A673 (cell line): Measurements from ENCODE around the gene DCLRE1B. TPM values are rescaled to one million over a fixed set of nuclear protein-coding genes. Genes with fewer than 3 reads are reported as not detected.
A peak's percentile ranks its signal among the peaks of the same experiment; 100 is the strongest.

Experiments
- BruUV-seq: library from RNA; stranded (reverse); fragments of 400-500 nt; replicated peaks from 2 replicates; lab custom pipeline; 2021; lab: Mats Ljungman, UMichigan
- CTCF ChIA-PET: fragments of 300-600 bp; sonication (Branson Sonifier 250); formaldehyde crosslinking; loops from one replicate; lab custom pipeline; 2022; ENCODE audit warnings: antibody characterized with exemption; lab: Charles Lee
- POLR2A ChIA-PET: fragments of 300-600 bp; sonication (Branson Sonifier 250); formaldehyde crosslinking; loops from one replicate; lab custom pipeline; 2022; ENCODE audit warnings: antibody characterized with exemption; ENCODE audit not compliant: low non-redundant PET; lab: Charles Lee
- DNase-seq: peaks from one replicate; pipeline ENCODE4 v3.0.0-alpha.2; 2015; ENCODE audit warnings: low spot score
- H3K27ac ChIP-seq: fragments of 200-600 bp; sonication (generic); 2 replicates; pipeline ENCODE4 v1.5.1; 2016; ENCODE audit warnings: mixed run types, low read depth, mild to moderate bottlenecking, mixed read lengths, antibody characterized with exemption, low read length; ENCODE audit not compliant: poor library complexity, severe bottlenecking
- H3K27me3 ChIP-seq: fragments of 200-600 bp; sonication (generic); replicated peaks from 2 replicates; pipeline ENCODE4 v1.6.1; 2017; ENCODE audit warnings: mixed run types, low read depth, mild to moderate bottlenecking, mixed read lengths, antibody characterized with exemption, low read length; ENCODE audit not compliant: insufficient read depth, poor library complexity
- H3K36me3 ChIP-seq: fragments of 200-600 bp; sonication (generic); 2 replicates; pipeline ENCODE4 v1.6.1; 2016; ENCODE audit warnings: mixed run types, mild to moderate bottlenecking, mixed read lengths, antibody characterized with exemption, low read length; ENCODE audit not compliant: insufficient read depth, poor library complexity, severe bottlenecking
- H3K4me1 ChIP-seq: fragments of 200-600 bp; sonication (generic); 2 replicates; pipeline ENCODE4 v1.6.1; 2017; ENCODE audit warnings: mixed run types, mild to moderate bottlenecking, mixed read lengths, antibody characterized with exemption, low read length; ENCODE audit not compliant: insufficient read depth, poor library complexity, severe bottlenecking
- H3K4me3 ChIP-seq: fragments of 200-600 bp; sonication (generic); 2 replicates; pipeline ENCODE4 v1.5.1; 2016; ENCODE audit warnings: low read depth, mixed run types, mild to moderate bottlenecking, mixed read lengths, low read length; ENCODE audit not compliant: poor library complexity, severe bottlenecking
- H3K9me3 ChIP-seq: fragments of 200-600 bp; sonication (generic); 2 replicates; pipeline ENCODE4 v1.6.1; 2016; ENCODE audit warnings: mixed run types, low read depth, mild to moderate bottlenecking, mixed read lengths, antibody characterized with exemption, low read length; ENCODE audit not compliant: poor library complexity, severe bottlenecking
- EZH2 ChIP-seq: fragments of 200-600 bp; sonication (generic); IDR thresholded peaks from 2 replicates; pipeline ENCODE4 v1.6.1; 2017; ENCODE audit warnings: borderline replicate concordance, low read depth, mild to moderate bottlenecking, mixed read lengths, antibody characterized with exemption, low read length; ENCODE audit not compliant: poor library complexity, severe bottlenecking
- intact Hi-C: fragments of 100-400 bp; cut with micrococcal nuclease; formaldehyde crosslinking; loops from one replicate; pipeline ENCODE4 v1.10.0; 2022; ENCODE audit not compliant: unreplicated experiment
- total RNA-seq: library from RNA; stranded (reverse); gene quantifications from 2 replicates; pipeline ENCODE4 v1.2.3, GENCODE V29; 2021
- TF ChIP-seq, protein P1 (sequence below): fragments of 300-800, 200-600 bp; sonication (generic); conservative IDR thresholded peaks from 2 replicates; pipeline ENCODE4 v1.5.1; 2017; ENCODE audit warnings: low read depth, mild to moderate bottlenecking, antibody characterized with exemption, low read length, moderate library complexity, mixed read lengths

DCLRE1B gene
- total RNA-seq, 1 experiment from 2014 or later = 34.6 TPM

DNA sequence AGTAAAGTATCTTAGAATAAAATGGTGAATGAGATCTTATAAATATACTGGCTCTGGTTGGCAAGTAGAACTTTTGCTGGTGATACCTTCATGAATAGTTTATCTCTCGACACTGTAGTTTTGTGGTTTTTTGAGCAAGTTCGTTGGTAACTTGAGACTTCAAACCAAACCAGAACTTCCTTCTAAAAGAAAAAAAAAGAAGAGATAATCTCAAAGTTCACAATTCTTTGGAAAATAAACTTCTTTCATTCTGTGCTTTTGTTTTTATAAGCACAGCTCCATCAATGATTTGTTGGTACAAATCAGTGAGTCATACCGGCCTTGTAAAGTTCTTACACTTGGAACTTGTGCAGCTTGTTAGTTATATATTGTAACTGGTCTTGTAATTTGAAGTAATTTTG lies 26.3 kb downstream of the DCLRE1B start:
- ChIA-PET CTCF (no interaction called here), POLR2A (no interaction called here)
- Histone ChIP-seq H3K27ac (peak overlapping the region; percentile 86), H3K4me1 (peaks cover 33% of the 10 kb centered on the region), H3K27me3 (no peaks in the 10 kb centered on the region), H3K9me3 (no peaks in the 10 kb centered on the region), H3K36me3 (peaks cover 4% of the 10 kb centered on the region), H3K4me3 (peak overlapping the region; percentile 96)
- intact Hi-C loops = no loop called here
- TF ChIP-seq, protein P1, sequence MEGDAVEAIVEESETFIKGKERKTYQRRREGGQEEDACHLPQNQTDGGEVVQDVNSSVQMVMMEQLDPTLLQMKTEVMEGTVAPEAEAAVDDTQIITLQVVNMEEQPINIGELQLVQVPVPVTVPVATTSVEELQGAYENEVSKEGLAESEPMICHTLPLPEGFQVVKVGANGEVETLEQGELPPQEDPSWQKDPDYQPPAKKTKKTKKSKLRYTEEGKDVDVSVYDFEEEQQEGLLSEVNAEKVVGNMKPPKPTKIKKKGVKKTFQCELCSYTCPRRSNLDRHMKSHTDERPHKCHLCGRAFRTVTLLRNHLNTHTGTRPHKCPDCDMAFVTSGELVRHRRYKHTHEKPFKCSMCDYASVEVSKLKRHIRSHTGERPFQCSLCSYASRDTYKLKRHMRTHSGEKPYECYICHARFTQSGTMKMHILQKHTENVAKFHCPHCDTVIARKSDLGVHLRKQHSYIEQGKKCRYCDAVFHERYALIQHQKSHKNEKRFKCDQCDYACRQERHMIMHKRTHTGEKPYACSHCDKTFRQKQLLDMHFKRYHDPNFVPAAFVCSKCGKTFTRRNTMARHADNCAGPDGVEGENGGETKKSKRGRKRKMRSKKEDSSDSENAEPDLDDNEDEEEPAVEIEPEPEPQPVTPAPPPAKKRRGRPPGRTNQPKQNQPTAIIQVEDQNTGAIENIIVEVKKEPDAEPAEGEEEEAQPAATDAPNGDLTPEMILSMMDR = no peak
- no peak for TF ChIP-seq EZH2
- DNase-seq = no peak
- no TSS peak for BruUV-seq

DNA sequence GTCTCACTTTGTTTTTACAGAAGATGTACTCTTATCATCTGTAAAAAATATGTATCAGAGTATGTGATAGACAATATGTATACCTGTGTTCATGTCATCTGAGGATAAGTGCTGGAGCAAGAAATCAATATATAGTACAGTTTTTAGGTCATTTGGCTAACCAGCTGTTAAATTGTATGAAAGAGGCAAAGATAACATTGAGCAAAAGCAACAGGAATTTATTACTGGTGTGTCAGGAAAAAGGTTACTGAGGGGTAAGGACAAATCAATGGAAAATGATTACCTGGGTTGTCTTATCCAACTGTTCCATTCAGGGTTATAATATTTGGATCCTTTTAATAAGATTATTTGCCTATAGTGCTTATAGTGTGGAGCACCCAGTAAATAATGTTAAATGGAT lies 28.9 kb downstream of the DCLRE1B start:
- Histone ChIP-seq H3K4me3 (no peak overlapping the region), H3K4me1 (peaks cover 49% of the 10 kb centered on the region), H3K36me3 (peaks cover 4% of the 10 kb centered on the region), H3K27me3 (no peaks in the 10 kb centered on the region), H3K27ac (peak overlapping the region; percentile 1), H3K9me3 (no peaks in the 10 kb centered on the region)
- intact Hi-C loops = no loop called here
- ChIA-PET POLR2A (no interaction called here), CTCF (no interaction called here)
- no peak for TF ChIP-seq EZH2
- TF ChIP-seq, protein P1 = no peak
- DNase-seq = no peak
- no TSS peak for BruUV-seq

DNA sequence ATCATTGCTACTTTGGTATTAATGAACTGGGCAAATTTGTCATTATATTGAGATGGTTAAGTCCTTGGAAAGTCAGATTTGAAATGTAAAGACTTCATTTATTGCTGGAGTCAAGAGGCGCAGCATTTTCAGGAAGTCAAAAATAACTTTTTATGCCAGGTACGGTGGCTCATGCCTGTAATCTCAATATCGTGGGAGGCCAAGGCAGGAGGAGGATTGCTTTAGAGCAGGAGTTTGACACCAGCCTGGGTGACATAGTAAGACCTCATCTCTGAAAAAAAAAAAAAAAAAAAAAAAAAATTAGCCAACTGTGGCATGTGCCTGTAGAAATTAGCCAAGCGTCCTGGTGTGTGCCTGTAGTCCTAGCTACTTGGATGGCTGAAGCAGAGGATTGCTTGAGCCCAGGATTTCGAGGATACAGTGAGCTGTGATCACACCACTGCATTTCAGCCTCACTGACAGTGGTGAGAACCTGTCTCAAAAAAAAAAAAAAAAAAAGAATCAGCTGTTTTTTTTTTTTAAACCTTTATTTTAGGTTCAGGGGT lies 29.5 kb downstream of the DCLRE1B start:
- intact Hi-C loops = no loop called here
- no TSS peak for BruUV-seq
- Histone ChIP-seq H3K36me3 (peaks cover 4% of the 10 kb centered on the region), H3K27me3 (no peaks in the 10 kb centered on the region), H3K4me3 (no peak overlapping the region), H3K27ac (peak overlapping the region; percentile 1), H3K4me1 (peaks cover 53% of the 10 kb centered on the region), H3K9me3 (no peaks in the 10 kb centered on the region)
- CTCF ChIA-PET = interaction anchor here (0.6 kb wide), 1 partner anchor 135 kb away, joined by 3 read pairs; no protein-coding TSS in a partner anchor
- TF ChIP-seq EZH2 = no peak
- TF ChIP-seq, protein P1 = no peak
- no peak for DNase-seq
- POLR2A ChIA-PET = interaction anchor here (0.6 kb wide), 1 partner anchor 1567 kb away, joined by 5 read pairs; no protein-coding TSS in a partner anchor
